ENCODE data around the gene PIGM.

The PIGM gene

GRCh38 chr1:160076295-160076694 lies 44.5 kb upstream of the PIGM start:
- no peak for DNase-seq (ENCODE audit: low spot score)
- no peak for TF ChIP-seq CTCF (IDR thresholded peaks at IDR 0.05; ENCODE audit: borderline replicate concordance, control extremely low read depth, extremely low read depth, insufficient read depth, missing control alignments)
- in situ Hi-C loops (cut with MboI; ENCODE audit: low sequenced_read_pairs, unreplicated experiment), result no loop called here

- no peak for DNase-seq (ENCODE audit: low spot score)
- no peak for TF ChIP-seq CTCF (IDR thresholded peaks at IDR 0.05; ENCODE audit: borderline replicate concordance, control extremely low read depth, extremely low read depth, insufficient read depth, missing control alignments)
- in situ Hi-C loops (cut with MboI; ENCODE audit: low sequenced_read_pairs, unreplicated experiment), result no loop called here
Observed at GRCh38 chr1:160075836-160076235, 44.0 kb upstream of the PIGM start.

GRCh38 chr1:160074865-160075264 lies 43.1 kb upstream of the PIGM start:
- TF ChIP-seq CTCF (IDR thresholded peaks at IDR 0.05; ENCODE audit: borderline replicate concordance, control extremely low read depth, extremely low read depth, insufficient read depth, missing control alignments), result no peak
- in situ Hi-C loops (cut with MboI; ENCODE audit: low sequenced_read_pairs, unreplicated experiment), result no loop called here

GRCh38 chr1:160071289-160071688 lies 39.5 kb upstream of the PIGM start:
- TF ChIP-seq CTCF (IDR thresholded peaks at IDR 0.05; ENCODE audit: borderline replicate concordance, control extremely low read depth, extremely low read depth, insufficient read depth, missing control alignments), result no peak
- in situ Hi-C loops (cut with MboI; ENCODE audit: low sequenced_read_pairs, unreplicated experiment), result no loop called here
- no peak for DNase-seq (ENCODE audit: low spot score)

More at GRCh38 chr1:160074865-160075264, 43.1 kb upstream of the PIGM start:
- DNase-seq (ENCODE audit: low spot score), result no peak

GRCh38 chr1:160070243-160071163 lies 38.7 kb upstream of the PIGM start:
- in situ Hi-C loops (cut with MboI; ENCODE audit: low sequenced_read_pairs, unreplicated experiment), result no loop called here
- TF ChIP-seq CTCF (IDR thresholded peaks at IDR 0.05; ENCODE audit: borderline replicate concordance, control extremely low read depth, extremely low read depth, insufficient read depth, missing control alignments), result no peak
- DNase-seq (ENCODE audit: low spot score), result peak; percentile 77

- in situ Hi-C loops (cut with MboI; ENCODE audit: low sequenced_read_pairs, unreplicated experiment), result no loop called here
- DNase-seq (ENCODE audit: low spot score), result no peak
- TF ChIP-seq CTCF (IDR thresholded peaks at IDR 0.05; ENCODE audit: borderline replicate concordance, control extremely low read depth, extremely low read depth, insufficient read depth, missing control alignments), result no peak
Observed at GRCh38 chr1:160069460-160070231, 37.9 kb upstream of the PIGM start, which contains the start of gene KCNJ10. TSS of gene KCNJ10 (minus strand) at chr1:160070160. CDS start at chr1:160042532, 27,628 bp downstream.

Measured in GM13976 (cell line).